Activated gamma-delta T cell (primary cell): ENCODE results near the gene FAT3.

Experiments
- DNase-seq: peaks from one replicate; lab custom pipeline; 2025; lab: John Stamatoyannopoulos, UW

The FAT3 gene

DNA sequence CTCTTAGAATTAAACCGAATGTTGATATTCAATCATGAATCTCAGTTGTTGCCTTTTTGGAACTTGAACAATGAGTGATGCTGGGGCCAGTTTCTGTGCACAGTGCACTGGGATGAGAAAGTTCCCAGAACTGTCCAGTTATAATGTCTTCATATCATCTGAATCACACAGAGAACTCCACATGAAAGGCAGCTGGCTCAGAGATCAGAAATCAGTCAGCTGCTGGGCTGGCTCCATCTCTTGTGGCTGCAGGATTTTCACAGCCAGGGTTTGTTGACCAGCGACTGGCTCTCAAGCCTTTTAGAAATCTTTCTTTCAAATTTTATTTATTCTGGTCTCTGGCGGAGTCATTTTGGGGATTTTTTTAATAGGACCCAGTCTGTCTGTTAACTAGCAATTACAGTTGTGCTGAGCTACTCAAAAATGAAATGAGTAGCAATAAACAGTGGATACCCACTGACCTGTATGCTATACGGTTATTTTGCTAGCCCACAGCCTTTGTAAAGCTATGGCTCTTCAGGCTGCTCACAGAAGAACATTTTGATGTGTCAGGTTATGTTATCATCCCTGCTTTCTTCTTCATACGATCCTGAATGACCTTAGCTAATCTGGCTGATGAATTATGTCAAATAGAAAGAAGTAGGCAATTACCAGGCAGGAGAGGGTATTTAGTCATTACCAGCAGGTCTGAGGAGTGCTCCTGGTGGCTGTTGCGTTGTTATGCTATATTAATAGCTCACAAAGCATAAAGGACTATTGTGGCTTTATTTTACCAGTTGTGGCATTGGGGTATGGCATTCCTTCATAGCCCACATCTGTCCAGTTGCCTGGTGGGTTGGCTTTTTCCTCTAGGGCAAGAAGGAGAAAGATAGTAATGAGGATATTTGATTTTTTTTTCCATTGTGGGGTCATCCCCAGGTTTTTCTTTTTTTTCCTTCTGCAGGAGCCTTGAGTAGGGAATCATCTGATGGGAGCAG, 3.6 kb downstream of the FAT3 start:
- DNase-seq, result no peak

DNA sequence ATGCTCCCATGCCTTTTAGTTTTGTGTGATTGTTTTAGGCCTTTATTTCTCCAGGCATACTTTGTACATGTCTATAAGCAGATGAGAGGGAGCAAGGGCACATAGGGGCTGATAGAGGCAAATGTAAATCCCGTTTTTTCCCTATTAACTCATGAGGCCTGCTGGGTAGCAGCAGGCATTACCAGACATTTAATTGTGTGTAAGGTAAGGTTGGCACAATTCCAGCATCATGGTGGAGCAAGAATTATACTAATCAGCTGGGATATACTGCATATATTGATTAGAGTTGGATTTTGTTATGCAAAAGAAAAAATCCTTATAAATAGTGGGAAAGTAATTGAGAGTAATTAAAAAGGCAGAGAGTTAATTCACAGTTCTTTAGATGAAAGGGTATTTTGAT, 12.2 kb downstream of the FAT3 start:
- DNase-seq, result no peak

DNA sequence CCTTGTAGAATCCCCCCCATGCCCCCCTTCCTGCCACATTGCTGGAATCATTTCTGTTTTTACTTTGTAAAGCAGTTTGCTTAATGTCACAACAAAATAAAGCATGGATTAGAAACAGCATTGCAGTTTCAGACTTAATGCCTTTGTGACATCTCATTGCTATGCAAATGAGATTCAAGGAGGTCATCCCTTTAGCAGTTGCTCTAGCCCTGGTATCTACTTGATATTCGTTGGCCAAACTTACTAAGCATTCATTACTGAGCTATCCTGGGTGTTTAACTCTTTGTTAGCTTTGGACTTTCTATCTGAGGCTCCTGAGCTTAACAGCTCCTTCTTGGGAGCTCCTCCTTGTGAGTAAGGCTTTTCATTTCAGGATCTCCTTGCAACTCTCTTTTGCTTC, 16.3 kb downstream of the FAT3 start:
- no peak for DNase-seq

DNA sequence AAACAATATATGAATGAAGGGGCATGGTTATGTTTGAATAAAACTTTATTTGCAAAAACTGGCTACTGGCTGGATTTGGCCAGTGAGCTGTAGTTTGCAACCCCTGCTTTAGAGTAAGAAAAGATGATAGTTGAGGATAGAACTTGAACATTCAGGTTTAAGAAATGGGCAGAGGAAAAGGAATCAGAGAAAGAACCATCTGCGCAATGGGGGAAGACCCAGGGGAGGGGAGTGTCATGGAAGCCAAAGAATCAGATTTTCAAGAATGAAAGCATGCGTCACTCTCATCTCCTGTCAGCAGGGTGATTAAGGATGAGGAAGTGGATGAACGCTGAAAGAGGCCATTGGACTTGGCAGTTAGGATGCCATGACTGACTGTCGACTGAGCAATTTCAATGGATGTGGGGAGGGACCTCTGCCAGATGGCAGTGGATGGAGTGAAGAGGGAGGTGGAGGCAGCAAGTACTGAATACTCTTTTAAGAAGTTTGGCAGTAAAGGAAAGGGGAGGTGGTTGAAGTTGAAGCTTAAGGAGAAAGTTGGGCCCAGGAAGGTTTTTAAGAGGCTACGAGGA, 21.2 kb downstream of the FAT3 start:
- DNase-seq, result no peak

DNA sequence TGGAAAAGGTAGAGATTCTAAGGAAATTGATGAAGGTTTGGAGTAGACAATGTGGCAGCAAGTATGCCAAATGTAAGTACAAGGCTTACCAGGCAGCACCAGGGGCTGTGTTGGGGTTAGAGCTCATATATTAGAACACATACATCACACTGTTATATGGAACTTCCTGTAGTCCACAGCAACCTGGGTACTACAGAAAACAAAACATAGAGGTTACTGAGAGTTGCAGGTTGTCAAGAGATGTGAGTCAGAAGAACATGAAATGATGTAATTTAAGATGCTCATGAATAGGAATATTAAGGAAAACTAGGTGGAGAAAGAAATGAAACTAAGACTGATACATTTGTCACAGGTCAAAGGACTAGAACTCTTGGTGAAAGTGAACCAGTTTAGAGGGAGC, 22.0 kb downstream of the FAT3 start:
- DNase-seq, result no peak

DNA sequence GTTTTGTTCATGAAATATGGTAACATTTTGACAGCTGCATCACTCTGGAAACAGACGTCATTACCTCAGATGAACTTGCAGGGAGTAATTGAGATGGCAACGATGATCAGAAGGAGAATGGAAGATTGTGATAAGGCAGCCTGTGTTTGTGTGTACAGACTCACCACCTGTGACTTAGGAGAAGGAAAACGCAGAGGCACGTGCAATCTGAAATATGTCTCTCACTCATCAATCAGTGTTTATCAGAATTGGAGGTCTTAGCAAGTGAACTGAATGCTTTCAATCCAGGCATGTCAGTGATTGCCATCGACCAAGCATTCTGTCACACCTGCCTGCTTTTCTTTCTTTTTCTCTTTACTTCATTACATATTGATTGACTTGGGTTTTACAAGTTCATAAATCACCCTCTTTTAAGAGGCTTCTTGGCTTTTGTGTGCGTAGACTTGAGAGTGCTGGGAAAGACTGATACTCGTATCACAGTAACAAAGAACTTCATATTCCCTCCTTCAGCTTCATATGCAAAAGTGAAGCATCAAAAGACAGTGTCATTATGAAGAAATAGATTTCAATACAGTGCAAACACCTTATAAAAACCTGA, 24.6 kb downstream of the FAT3 start:
- DNase-seq, result no peak

DNA sequence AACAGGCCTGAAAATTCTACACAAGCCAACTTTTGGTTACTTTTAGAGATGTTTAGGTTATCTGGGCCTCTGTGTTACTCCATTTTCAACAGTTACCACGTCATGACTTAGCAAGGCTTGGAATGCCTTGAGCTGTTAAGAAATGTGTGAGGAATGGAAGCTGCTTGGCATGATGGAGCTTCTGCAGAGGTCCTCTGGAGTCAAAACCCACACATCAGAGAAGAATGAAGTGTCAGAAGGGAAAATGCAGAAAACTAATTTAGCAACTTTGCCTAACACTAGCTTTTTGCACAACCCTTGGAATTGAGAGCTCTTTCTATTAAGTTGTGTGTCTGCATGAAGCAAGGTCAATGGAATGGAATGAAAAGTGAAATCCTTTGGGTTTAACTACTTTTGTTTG, 27.4 kb downstream of the FAT3 start:
- DNase-seq, result no peak

DNA sequence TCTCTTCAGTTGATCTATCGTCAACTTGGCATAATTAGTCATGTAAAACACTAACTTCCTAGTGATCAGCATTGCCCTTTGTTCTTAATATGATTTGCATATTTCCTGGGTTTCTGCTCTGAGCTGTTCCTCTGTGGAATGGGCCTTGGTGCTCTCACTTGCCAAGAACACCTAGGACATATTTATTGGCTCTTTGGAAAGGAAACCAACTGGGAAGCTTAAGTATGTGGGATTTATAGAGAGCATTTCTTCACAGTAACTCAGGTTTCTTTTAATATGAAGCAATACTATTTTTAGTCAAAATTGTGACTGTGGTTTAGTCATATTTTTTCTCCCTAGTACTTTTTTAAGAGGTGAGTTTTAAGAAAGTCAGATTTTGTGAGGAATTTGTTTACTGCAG, 28.8 kb downstream of the FAT3 start:
- no peak for DNase-seq

DNA sequence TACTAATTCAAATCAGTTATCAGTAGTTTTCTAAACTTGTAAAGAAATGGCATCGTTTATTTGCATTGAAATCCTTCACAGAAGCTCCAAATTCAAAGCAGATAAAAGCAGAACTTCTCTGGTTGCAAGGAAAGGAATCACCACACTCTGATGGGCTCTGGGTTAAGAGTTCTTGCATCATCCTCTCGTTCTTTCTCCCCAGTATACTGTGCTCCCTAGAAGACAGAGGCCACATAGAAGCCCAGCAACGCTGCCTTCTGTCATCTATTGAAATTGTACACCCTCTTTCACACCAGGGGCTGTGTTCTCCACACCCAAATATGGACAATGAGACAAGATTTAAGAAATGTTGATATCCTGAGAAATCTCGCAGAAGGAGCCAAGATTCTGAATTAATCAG, 29.3 kb downstream of the FAT3 start:
- no peak for DNase-seq

DNA sequence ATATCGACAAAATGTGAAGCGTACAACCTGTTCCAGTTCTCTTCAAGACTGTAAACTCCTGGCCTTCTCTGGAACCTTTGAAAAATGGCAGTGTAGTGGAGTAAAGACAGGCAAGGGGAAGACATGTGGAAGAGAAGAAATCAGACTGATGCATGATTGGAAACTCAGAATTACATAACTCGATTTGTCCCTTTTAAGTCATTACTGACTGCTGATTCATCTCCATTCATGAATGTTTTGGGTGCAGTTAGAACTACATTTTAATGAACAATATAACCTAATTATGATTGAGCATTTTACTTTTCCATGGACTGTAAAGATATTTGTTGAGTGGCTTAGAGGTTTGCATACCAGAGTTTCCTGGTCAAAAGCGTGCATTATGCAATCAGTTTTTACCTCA, 32.9 kb downstream of the FAT3 start:
- DNase-seq, result no peak

DNA sequence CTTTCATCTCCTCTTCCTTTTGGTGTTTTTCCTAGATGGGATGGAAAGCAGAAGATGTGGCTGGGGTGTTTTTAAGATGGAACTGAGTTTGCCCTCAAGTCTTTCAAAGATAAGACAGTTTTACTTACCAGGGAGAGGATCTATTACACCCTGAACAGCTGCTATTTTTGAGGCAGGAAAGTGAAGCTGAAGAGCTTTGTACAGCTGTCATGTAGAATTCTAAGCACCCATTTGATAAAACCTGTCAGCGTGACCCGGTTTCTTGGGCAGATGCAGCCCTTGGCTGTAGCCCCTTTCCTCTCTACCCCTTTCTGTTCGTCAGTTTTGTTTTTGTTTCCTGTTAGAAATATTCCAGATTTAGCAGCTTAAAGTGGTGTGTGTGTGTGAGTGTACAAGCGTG, 35.2 kb downstream of the FAT3 start:
- no peak for DNase-seq

DNA sequence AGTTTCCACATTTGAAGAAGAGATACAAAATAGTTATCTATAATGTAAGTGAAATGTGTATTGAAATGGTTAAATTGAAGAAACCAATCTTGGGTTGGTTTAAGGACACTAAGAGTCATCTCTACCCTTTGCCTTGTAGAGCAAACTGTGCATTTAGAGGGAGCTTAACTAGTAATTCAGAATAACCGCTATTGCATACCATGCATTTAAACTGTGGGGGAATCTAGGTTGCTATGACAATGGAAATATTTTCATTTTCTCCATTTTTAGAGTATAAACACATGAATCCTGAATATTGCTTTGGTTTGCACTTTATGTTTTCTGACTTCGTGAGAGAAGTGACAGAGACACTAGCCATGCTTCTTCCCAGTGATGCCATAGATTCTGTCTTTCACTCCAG, 39.7 kb downstream of the FAT3 start:
- DNase-seq, result no peak

DNA sequence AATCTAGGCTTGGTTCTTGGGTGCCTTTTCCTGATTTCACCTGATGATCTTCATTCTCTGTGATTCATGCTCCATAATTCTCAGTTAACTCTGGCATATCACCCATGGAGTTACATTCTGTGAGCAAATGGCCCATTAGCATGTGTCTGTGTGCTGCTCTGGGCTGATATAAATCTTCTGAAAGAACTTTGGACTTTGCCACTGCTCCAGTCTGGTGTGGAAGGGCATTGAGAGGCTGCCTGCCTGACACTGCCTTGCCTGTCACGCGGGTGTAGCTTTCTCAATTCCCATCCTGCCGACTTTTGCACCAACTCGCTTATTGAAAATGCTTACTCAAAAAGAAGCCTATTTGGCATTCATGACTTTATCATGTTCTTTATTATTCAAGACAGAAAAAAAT, 42.2 kb downstream of the FAT3 start:
- no peak for DNase-seq

DNA sequence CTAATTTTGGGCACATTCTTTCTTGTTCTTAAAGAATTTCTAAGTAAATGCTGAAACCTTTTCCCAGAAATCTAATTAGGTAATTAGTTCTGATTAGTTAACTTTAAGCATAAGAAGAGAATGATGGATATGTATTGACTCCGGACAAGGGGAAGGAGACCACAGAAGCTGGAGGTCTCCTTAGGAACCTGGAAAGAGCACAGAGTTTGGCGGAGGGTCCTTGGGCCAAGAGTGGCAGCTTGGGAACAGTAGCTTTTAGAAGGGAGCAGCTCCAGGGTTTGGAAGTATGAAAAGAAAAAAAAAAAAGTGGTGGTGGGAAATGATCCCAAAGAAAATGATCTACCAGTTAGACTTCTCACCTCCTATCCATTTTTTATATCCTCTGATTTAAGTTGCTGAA, 42.7 kb downstream of the FAT3 start:
- DNase-seq, result no peak

DNA sequence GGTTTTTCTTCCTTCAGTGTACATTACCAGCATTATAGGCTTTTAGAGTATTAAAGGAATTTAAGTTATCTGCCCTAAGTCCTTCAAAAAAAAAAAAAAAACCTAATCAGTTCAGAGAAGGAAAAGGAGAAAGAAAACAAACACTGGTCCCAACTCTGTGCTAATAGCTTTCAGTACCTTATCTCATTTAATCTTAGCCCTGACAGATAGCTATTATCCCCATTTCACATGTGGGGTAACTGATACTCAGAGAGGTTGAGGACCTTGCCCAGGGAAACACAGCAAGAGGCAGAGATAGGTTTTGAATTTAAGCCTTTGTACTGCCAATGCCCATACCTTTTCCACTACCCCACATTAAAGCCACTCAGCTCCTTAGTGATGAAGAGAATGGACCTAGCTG, 43.4 kb downstream of the FAT3 start:
- no peak for DNase-seq

DNA sequence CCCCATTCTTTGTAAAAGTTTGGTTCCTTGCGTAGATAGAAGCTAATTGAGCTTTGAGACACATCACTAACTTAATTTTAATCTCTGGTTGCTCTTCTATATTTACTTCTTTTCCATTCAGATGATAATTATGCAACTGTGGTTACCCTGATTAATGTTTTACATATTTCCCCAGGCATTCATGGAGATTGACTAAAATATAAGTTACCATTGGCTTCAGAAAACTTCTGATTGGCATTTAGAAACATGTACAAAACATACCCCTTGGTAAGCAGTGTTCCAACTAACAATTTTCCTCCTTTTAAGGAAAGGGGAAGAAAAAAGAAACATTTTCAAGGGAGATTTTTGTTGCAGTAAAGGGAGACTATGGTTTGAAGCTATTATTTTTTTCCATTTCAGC, 43.9 kb downstream of the FAT3 start:
- DNase-seq, result no peak

DNA sequence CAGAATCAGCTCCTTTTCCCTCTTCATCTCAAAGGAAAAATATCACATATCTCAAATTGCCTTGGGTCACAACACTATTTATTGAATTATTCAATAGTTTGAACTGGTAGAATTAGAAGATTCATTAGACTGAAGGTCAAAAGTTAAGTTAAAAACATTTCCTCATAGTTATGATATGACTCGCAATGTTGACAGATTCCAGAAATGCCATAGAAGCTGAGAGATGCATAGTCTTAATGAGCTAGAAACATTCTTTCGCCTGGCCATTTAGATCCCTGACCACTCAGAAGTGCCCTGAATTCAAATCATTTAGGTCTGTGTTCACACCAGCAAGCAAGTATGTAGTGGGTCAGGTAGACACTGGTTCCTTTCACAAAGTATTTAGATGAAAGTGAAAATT, 44.4 kb downstream of the FAT3 start:
- DNase-seq, result no peak

DNA sequence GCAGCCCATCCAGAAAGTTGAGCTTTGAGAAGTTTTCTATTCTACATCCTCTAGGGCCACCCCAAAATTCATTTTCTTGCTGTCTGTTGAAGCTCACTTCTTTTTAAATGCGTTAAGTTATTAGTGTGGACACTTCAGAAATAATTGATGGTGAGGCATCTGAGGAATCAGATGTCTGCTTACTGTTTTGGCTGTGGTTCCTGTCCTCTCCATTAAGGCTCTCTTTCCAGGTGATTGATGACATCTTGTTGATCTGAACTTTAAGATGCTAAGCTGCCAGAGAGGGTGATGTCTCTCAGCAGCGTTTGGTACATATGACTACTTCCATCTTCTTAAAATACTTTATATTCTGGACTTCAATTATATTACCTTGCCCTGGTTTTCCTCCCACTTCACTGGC, 45.2 kb downstream of the FAT3 start:
- no peak for DNase-seq

DNA sequence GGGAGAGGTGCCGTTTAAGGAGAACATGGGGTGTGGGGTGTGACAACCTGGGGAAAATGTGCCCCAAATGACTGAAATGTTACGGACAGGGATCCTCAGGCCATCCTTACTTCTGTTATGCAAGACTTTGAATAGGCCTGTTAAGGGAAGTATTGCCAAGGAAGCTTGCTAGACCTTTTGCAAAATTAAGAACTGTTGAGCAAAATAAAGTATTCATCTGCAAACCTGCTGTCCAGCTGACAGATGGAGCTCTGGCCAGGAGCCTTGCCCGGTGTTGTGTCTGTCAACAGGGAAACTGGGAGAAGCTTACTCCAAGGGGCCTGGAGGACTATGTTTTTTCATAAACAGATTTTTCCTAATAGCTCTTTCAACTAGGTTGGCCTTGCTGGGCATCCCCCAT, 48.0 kb downstream of the FAT3 start:
- no peak for DNase-seq
